ENCODE data around the gene NELL2. TPM values are rescaled to one million over a fixed set of nuclear protein-coding genes. Genes with fewer than 3 reads are reported as not detected.

Gene NELL2
- total RNA-seq, 8 experiments from 2014 or later: 5.1 to 148 (median 66.5) TPM

GRCh38 chr12:44649693-44650092 is 226.4 kb downstream of the NELL2 start:
- in situ Hi-C loops (cut with MboI; ENCODE audit: low pct_unique_long_range_greater_than_20kb in 2 of 9, low sequenced_read_pairs in 9 of 9, unreplicated experiment in 9 of 9): no loop called here
- 0 to 90% (median 74%) methylated on average over 1 to 2 of the region's 2 CpGs for WGBS, 10 experiments
- Histone ChIP-seq H3K4me3 (no peak overlapping the region), H3K4me1 (replicated peaks in 1 of 2) (peaks cover 3% of the 10 kb centered on the region in 2 donors), H3K27ac (no peak overlapping the region)
- peak in 5 of 8 experiments; percentile 19 to 77 (median 62) for ATAC-seq (replicated peaks in 6 of 8)

- in situ Hi-C loops (cut with MboI; ENCODE audit: low pct_unique_long_range_greater_than_20kb in 2 of 9, low sequenced_read_pairs in 9 of 9, unreplicated experiment in 9 of 9): no loop called here
- Histone ChIP-seq H3K4me1 (replicated peaks in 1 of 2) (peaks cover 0 to 3% of the 10 kb centered on the region in 2 donors), H3K27ac (no peak overlapping the region), H3K4me3 (no peak overlapping the region)
- WGBS, 10 experiments: 16 to 89% (median 70%) methylated on average over 1 to 5 of the region's 5 CpGs; no CpG with 5 or more reads in 2 of the 10 experiments
- peak in 3 of 8 experiments; percentile 22 to 66 (median 47) for ATAC-seq (replicated peaks in 6 of 8)
These were observed 228.0 kb downstream of the NELL2 start for GRCh38 chr12:44647917-44648690.

GRCh38 chr12:44640427-44641190 is 235.5 kb downstream of the NELL2 start:
- in situ Hi-C loops (cut with MboI; ENCODE audit: low pct_unique_long_range_greater_than_20kb in 2 of 9, low sequenced_read_pairs in 9 of 9, unreplicated experiment in 9 of 9): no loop called here
- H3K27ac ChIP-seq: no peak overlapping the region

GRCh38 chr12:44637875-44638274 is 238.2 kb downstream of the NELL2 start:
- no peak overlapping the region for H3K27ac ChIP-seq
- ATAC-seq (replicated peaks in 6 of 8): peak in 3 of 8 experiments; percentile 93 to 95 (median 94)
- in situ Hi-C loops (cut with MboI; ENCODE audit: low pct_unique_long_range_greater_than_20kb in 2 of 9, low sequenced_read_pairs in 9 of 9, unreplicated experiment in 9 of 9): no loop called here
- H3K4me3 ChIP-seq: no peak overlapping the region
- 13 to 94% (median 56%) methylated on average over 3 to 4 of the region's 4 CpGs for WGBS, 10 experiments
- H3K4me1 ChIP-seq (replicated peaks in 1 of 2): peaks cover 0 to 8% of the 10 kb centered on the region in 2 donors

More at GRCh38 chr12:44640427-44641190, 235.5 kb downstream of the NELL2 start:
- 15 to 100% (median 85%) methylated on average over 1 to 2 of the region's 2 CpGs; no CpG with 5 or more reads in 1 of the 10 experiments for WGBS, 10 experiments
- no peak for ATAC-seq (replicated peaks in 6 of 8)
- peaks cover 0 to 8% of the 10 kb centered on the region in 2 donors for H3K4me1 ChIP-seq (replicated peaks in 1 of 2)
- no peak overlapping the region for H3K4me3 ChIP-seq

- in situ Hi-C loops (cut with MboI; ENCODE audit: low pct_unique_long_range_greater_than_20kb in 2 of 9, low sequenced_read_pairs in 9 of 9, unreplicated experiment in 9 of 9): no loop called here
- Histone ChIP-seq H3K4me3 (no peak overlapping the region), H3K4me1 (replicated peaks in 1 of 2) (peaks cover 4 to 27% of the 10 kb centered on the region in 2 donors), H3K27ac (no peak overlapping the region)
- 0 to 100% (median 42%) methylated on average over 1 of the region's 1 CpG; no CpG with 5 or more reads in 4 of the 10 experiments for WGBS, 10 experiments
- ATAC-seq (replicated peaks in 6 of 8): peak in 1 of 8 experiments; percentile 15
These were observed 247.9 kb downstream of the NELL2 start for GRCh38 chr12:44628180-44628579.

GRCh38 chr12:44627387-44628166 is 248.5 kb downstream of the NELL2 start:
- Histone ChIP-seq H3K27ac (no peak overlapping the region), H3K4me1 (replicated peaks in 1 of 2) (peaks cover 4 to 27% of the 10 kb centered on the region in 2 donors), H3K4me3 (no peak overlapping the region)
- 8 to 90% (median 82%) methylated on average over 1 to 5 of the region's 5 CpGs for WGBS, 10 experiments
- peak in 3 of 8 experiments; percentile 14 to 74 (median 21) for ATAC-seq (replicated peaks in 6 of 8)
- in situ Hi-C loops (cut with MboI; ENCODE audit: low pct_unique_long_range_greater_than_20kb in 2 of 9, low sequenced_read_pairs in 9 of 9, unreplicated experiment in 9 of 9): no loop called here

- H3K4me1 ChIP-seq (replicated peaks in 1 of 2): peaks cover 4 to 27% of the 10 kb centered on the region in 2 donors
- 18 to 100% (median 35%) methylated on average over 1 to 2 of the region's 2 CpGs for WGBS, 10 experiments
- in situ Hi-C loops (cut with MboI; ENCODE audit: low pct_unique_long_range_greater_than_20kb in 2 of 9, low sequenced_read_pairs in 9 of 9, unreplicated experiment in 9 of 9): no loop called here
- no peak overlapping the region for H3K27ac ChIP-seq
- no peak for ATAC-seq (replicated peaks in 6 of 8)
- H3K4me3 ChIP-seq: no peak overlapping the region
These were observed 249.2 kb downstream of the NELL2 start for GRCh38 chr12:44626883-44627282.

- ATAC-seq (replicated peaks in 6 of 8): no peak
- WGBS, 10 experiments: 4 to 87% (median 61%) methylated on average over 1 to 5 of the region's 5 CpGs; no CpG with 5 or more reads in 1 of the 10 experiments
- in situ Hi-C loops (cut with MboI; ENCODE audit: low pct_unique_long_range_greater_than_20kb in 2 of 9, low sequenced_read_pairs in 9 of 9, unreplicated experiment in 9 of 9): no loop called here
- no peaks in the 10 kb centered on the region for H3K4me1 ChIP-seq (replicated peaks in 1 of 2)
- H3K27ac ChIP-seq: no peak overlapping the region
- no peak overlapping the region for H3K4me3 ChIP-seq
These were observed 257.2 kb downstream of the NELL2 start for GRCh38 chr12:44618946-44619345.

- peak in 1 of 8 experiments; percentile 25 for ATAC-seq (replicated peaks in 6 of 8)
- H3K4me3 ChIP-seq: no peak overlapping the region
- peaks cover 0 to 13% of the 10 kb centered on the region in 2 donors for H3K4me1 ChIP-seq (replicated peaks in 1 of 2)
- in situ Hi-C loops (cut with MboI; ENCODE audit: low pct_unique_long_range_greater_than_20kb in 2 of 9, low sequenced_read_pairs in 9 of 9, unreplicated experiment in 9 of 9): no loop called here
- H3K27ac ChIP-seq: no peak overlapping the region
- WGBS, 10 experiments: 6 to 100% (median 73%) methylated on average over 1 to 3 of the region's 3 CpGs
These were observed 259.7 kb downstream of the NELL2 start for GRCh38 chr12:44616402-44616801.

- in situ Hi-C loops (cut with MboI; ENCODE audit: low pct_unique_long_range_greater_than_20kb in 2 of 9, low sequenced_read_pairs in 9 of 9, unreplicated experiment in 9 of 9): no loop called here
- Histone ChIP-seq H3K4me3 (no peak overlapping the region), H3K27ac (no peak overlapping the region), H3K4me1 (replicated peaks in 1 of 2) (peaks cover 0 to 13% of the 10 kb centered on the region in 2 donors)
- peak in 2 of 8 experiments; percentile 33 to 88 for ATAC-seq (replicated peaks in 6 of 8)
- 43 to 86% (median 75%) methylated on average over 1 of the region's 1 CpG; no CpG with 5 or more reads in 5 of the 10 experiments for WGBS, 10 experiments
These were observed 264.6 kb downstream of the NELL2 start for GRCh38 chr12:44611538-44611937.

- ATAC-seq (replicated peaks in 6 of 8): no peak
- WGBS, 10 experiments: 0 to 100% (median 82%) methylated on average over 1 of the region's 1 CpG; no CpG with 5 or more reads in 3 of the 10 experiments
- in situ Hi-C loops (cut with MboI; ENCODE audit: low pct_unique_long_range_greater_than_20kb in 2 of 9, low sequenced_read_pairs in 9 of 9, unreplicated experiment in 9 of 9): no loop called here
- H3K4me1 ChIP-seq (replicated peaks in 1 of 2): no peaks in the 10 kb centered on the region
- no peak overlapping the region for H3K4me3 ChIP-seq
- no peak overlapping the region for H3K27ac ChIP-seq
These were observed 272.4 kb downstream of the NELL2 start for GRCh38 chr12:44603701-44604100.

- H3K4me3 ChIP-seq: no peak overlapping the region
- ATAC-seq (replicated peaks in 6 of 8): no peak
- H3K27ac ChIP-seq: no peak overlapping the region
- in situ Hi-C loops (cut with MboI; ENCODE audit: low pct_unique_long_range_greater_than_20kb in 2 of 9, low sequenced_read_pairs in 9 of 9, unreplicated experiment in 9 of 9): no loop called here
- H3K4me1 ChIP-seq (replicated peaks in 1 of 2): no peaks in the 10 kb centered on the region
These were observed 283.5 kb downstream of the NELL2 start for GRCh38 chr12:44592626-44593025.

- in situ Hi-C loops (cut with MboI; ENCODE audit: low pct_unique_long_range_greater_than_20kb in 2 of 9, low sequenced_read_pairs in 9 of 9, unreplicated experiment in 9 of 9): no loop called here
- no peak overlapping the region for H3K27ac ChIP-seq
- peaks cover 0 to 4% of the 10 kb centered on the region in 2 donors for H3K4me1 ChIP-seq (replicated peaks in 1 of 2)
- H3K4me3 ChIP-seq: no peak overlapping the region
- ATAC-seq (replicated peaks in 6 of 8): peak in 2 of 8 experiments; percentile 55 to 72
These were observed 286.4 kb downstream of the NELL2 start for GRCh38 chr12:44589697-44590096.
